ENCODE measurements around the gene C1orf174.

The C1orf174 gene

GRCh38 chr1:3893190-3893589 lies 6.9 kb downstream of the C1orf174 start:
- DNase-seq, result no peak

DNA sequence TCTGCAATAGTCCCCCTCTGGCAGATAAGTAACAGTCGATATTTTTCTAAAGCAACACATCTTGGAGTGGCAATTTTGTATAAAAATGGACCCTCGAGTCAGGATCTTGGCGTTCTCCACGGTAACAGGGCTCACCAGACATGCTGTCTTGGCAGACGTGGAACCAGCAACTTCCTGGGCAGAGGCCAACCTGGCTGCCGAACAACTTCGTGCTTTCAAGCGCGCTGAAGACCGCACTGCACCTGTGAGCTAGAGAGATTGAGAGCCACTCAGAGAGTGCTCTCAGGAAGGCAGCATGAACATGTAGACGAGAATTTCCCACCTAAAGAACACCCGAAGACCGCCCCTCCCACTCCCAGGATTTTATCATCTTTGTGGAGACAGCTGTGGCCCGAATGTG lies 7.3 kb downstream of the C1orf174 start:
- DNase-seq, result no peak

DNA sequence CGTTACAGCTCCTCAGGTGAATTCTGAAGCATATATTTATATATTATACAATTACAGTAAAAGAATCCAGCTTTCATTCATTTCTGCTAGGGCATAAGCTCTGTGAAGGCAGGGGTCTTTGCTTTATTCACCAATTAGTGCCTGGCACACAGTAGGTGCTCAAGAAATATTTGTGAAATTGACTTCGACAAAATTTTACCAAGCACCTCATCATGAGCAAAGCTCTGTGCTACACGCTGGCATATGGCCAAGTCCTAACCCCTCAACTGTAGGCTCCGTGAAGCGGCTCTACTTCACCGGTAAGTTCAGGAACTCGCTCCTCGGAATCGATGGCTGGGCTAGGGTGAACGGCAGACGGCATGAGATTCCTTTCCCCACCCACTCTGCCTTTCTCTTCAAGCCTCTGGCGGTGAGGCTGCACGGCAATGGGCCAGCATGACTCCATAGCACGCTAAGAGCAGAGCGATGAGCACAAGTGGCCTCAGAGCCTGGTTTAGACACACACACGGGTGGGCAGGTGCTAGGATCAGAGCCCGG lies 8.7 kb downstream of the C1orf174 start:
- DNase-seq, result no peak

- peak; percentile 91 to 93 for DNase-seq
Observed at GRCh38 chr1:3890389-3891328, 9.4 kb downstream of the C1orf174 start.

DNA sequence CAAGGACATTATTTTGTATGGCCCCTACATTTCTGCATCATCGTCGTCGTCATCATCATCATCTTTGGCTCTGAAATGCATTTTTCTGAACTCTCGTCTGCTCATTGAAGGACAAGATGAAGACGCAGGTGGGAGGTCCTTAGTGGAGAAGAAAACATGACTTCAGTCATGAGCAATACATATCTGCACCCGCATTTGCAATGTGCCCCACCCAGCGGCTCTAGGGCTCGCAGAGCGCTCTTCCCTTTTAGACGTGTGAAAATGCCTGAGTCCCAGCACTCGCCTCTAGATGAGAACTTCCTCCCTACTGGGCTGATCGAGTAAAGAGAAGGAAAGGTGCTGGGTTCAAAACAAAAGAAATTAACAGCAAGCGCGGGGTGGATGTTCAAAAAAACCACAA lies 10.1 kb downstream of the C1orf174 start:
- DNase-seq, result no peak

DNA sequence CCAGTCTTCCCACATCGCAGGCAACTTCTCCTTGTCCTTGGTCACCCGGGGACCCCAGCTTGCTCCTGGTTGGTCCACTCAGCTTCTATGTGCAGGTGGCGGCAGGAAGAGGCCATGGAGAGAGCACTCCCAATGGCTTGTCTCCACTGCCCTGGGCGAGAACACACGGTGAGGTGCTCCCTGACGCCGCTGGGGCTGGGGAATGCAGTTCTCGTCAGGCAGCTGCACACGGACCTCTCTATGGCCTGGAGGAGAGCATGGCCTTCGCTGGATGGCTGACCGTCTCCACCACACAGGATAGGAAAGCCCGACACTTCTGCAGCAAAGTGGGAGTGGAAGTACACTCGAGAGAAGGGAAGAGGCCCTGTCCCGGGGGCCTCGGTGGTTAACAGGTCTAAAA lies 11.8 kb downstream of the C1orf174 start:
- no peak for DNase-seq

DNA sequence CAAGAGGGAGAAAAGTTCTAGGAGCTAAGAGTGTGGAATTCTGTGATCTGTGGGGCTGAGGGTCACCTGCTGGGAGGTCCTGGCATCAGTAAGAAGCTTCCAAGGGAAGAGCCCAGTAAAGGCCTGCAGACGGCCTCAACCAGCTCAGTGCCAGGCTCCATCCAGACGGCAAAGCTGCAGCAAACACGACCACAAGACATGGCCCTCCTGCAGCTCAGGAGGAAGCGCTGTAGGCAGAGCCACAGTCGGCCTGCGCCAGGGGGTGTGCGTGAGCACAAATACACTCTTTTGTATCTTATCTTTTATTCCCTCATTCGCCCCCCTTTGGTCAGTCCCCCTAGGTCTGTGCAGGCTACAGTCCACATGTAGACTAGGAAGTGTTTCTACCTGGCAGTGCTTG lies 13.4 kb downstream of the C1orf174 start:
- DNase-seq, result peak in 1 of 2 experiments; percentile 9

DNA sequence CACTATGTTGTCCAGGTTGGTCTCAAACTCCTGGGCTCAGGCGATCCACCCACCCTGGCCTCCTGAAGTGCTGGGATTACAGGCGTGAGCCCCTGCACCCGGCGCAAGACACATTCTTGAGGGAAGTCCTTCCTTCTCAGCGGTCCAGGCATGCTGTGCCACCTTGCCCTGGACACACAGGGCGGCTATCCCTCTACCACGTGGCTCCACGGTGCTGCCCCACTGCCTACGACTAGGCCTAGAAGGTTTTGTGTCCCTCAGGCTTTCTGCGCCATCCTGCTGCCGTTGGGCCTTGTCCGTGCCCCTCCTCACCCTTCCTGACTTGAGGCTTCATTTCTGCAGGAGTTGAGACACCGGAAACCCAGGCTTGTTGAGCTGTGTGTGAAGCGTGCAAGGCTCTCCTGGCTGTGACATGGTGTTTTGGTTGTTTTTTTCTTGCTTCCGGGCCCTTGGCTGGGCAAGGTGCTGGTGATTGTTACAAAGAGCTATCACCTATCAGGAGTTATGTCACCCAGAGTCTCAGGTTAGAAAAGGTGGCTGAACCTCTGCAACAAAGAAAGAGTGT lies 13.9 kb downstream of the C1orf174 start:
- peak in 1 of 2 experiments; percentile 19 for DNase-seq

DNA sequence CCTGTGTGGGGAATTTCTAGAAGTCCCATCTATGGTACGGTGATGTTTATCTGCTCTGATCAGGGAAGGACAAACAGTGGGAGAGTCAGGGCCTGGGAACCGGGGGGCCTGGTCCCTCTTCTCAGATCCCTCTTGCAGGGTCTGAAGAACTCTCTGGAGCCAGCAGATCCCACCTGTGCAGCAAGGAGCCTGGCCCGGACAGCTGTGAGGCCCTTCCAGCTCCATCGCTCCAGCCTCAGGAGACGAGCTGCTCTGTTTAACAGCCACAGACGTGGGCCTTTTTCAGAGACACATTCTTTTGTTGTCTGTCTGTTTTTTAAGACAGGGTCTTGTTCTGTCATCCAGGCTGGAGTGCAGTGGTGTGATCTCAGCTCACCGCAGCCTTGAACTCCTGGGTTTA lies 14.5 kb downstream of the C1orf174 start:
- DNase-seq, result no peak

DNA sequence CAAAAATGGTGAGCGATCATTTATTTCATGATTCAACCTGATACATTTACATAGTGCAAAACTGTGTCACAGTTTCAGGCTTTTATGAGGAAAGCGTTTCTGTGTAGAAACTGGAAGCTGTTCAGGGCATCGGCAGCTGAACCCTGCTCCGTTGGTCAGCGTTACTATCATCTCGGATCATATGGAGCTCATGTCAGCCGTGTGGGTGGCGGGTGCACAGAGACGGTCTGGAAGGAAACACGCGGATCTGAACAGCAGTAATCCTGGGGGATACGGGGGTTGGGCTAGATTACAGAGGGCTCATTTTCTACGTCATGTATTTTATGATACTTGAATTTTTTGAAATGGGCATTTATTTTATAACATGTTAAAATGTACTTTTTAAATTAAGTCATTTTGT lies 15.1 kb downstream of the C1orf174 start:
- no peak for DNase-seq

DNA sequence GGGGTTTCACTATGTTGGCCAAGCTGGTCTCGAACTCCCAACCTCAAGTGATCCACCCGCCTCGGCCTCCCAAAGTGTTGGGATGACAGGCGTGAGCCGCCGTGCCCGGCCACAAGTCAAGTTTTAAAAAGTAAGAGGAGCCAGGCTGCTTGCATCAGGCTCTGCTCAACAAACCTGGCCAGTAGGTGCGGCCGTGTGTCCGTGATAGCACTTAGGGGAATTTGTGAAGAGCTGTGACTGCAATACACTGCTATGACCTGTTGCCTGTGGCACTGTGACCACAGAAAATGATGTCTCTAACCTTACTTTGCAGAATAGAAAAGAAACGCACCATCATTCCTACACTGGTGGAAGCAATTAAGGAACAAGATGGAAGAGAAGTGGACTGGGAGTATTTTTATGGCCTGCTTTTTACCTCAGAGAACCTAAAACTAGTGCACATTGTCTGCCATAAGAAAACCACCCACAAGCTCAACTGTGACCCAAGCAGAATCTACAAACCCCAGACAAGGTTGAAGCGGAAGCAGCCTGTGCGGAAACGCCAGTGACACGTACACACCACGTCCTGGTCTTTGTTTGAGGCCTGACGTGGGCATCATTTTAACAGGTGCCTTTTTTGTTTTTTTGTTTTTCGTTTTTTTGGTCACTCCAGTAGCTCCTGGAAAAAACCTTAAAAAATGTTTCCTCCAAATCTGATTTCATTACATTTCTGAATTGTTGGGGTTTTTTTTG lies 16.7 kb downstream of the C1orf174 start:
- no peak for DNase-seq

- DNase-seq, result peak; percentile 39 to 43
Observed at GRCh38 chr1:3881193-3881480, 18.9 kb downstream of the C1orf174 start.

GRCh38 chr1:3880429-3881192 lies 19.5 kb downstream of the C1orf174 start:
- peak in 1 of 2 experiments; percentile 43 for DNase-seq

GRCh38 chr1:3879787-3880428 lies 20.2 kb downstream of the C1orf174 start:
- no peak for DNase-seq

DNA sequence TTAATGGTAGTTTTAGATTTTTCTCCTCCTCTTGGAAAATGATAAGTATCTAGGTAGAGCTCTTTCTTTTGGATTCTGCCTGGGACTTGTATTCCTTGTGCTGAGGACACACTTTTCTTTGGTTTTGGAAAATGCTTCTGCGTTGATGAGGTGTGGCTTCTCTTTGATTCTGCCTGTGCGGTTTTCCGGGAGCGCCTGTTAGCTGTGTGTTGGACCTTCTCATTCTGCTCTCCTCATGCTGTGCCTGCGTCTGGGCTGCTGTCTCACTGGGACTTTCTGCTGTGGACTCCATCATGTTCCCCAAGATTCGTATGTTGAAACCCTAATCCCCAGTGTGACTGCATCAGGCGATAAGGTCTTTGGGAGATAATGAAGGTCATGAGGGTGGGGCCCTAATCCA lies 21.0 kb downstream of the C1orf174 start:
- no peak for DNase-seq

DNA sequence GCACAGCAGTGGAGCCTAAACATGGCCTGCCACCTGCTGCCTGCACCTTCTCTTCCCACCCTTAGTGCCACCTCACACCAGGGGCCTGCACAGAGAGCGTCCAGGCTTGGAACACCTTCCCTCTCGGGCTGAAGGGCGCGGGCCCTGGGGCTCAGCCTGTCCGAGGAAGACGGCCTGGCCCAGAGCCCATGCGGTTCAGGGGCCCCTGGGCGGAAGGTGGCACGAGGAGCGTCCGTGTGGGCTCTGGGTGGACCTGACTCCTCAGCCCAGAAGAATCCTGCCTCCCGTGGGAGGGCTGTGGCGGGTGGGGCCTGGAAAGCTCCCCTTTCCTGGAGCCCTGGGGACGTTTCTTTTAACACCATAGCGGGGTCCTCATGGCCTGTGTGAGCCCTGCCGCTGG lies 23.4 kb downstream of the C1orf174 start:
- DNase-seq, result no peak

GRCh38 chr1:3874736-3875135 lies 25.3 kb downstream of the C1orf174 start:
- DNase-seq, result no peak

DNA sequence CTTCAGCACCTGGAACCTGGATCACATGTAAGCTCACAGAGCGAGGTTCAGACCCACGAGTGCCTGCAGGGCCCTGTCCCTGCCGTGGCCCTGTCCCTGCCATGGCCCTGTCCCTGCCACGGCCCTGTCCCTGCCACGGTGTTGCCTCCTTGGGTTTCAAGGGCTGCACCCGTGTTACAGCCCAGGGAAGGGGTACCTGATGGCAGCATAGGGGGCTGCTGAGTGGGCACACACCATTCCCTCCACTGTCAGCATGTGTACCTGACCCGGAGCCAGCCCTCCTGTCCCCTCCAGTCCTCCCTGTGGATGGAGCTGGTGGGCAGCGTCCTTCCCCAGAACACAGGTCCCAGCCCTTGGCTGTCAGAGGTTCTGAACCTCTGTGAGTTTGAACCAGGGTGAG lies 27.5 kb downstream of the C1orf174 start:
- DNase-seq, result no peak

GRCh38 chr1:3871451-3871805 lies 28.6 kb downstream of the C1orf174 start:
- no peak for DNase-seq

- DNase-seq, result no peak
Observed at GRCh38 chr1:3869751-3870301, 30.2 kb downstream of the C1orf174 start.

DNA sequence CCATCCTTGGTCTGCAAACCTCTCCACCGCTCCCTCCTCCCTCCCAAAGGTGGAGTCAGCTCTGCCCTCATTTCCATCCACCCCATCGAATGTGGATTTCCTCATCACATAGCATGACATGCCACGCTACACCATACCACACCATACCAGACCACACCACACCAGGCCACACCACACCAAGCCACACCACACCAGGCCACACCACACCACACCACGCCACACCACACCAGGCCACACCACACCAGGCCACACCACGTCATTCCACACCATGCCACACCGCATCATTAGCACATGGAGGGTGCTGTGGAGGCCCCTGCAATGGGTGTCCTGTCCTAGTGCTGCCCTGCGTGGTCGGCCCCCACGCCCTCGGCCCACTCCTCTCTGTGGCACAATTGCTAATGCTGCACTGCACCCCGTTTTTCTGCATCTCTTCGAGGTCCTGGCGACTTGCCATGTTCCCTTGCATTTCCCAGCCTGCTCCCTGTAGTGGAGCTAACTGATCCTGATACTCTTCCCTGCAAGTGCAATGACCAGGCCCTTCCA lies 31.5 kb downstream of the C1orf174 start:
- no peak for DNase-seq

DNA sequence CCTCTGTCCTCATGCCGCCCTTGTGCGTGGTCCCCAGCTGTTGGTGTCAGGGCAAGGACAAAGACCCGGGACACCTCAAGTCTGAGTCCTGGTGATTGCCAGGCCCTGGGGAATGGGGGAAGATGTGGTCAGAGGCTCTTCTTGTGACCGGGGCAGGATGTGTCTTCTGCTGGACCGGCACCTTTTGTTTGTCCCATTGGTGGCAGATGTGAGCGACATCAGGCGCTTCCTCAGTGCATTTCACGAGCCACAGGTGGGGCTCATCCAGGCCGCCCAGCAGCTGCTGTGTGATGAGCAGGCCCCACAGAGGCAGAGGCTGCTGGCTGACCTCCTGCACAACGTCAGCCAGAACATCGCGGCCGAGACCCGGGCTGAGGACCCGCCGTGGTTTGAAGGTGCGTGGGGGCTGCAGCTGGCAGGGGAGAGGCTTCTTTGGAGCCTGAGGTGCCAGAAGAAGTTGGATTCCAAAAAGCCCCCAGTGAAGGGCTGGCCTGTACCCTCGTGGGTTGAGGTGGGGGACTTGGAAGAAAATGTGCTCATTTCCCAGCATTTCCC lies 34.4 kb downstream of the C1orf174 start:
- DNase-seq, result no peak

Measured in Kasumi-1 (cell line).